Neuronal stem cell (in vitro differentiated cells): ENCODE data around the gene HOXA6.

Experiments
- DNase-seq: peaks from one replicate; pipeline ENCODE4 v3.0.0-alpha.2; 2013; ENCODE audit warnings: low spot score
- H2AFZ ChIP-seq: one replicate; pipeline ENCODE4 v1.6.1; 2013; ENCODE audit warnings: mild to moderate bottlenecking, low read length, inconsistent platforms
- H2AK5ac ChIP-seq: 2 replicates; pipeline ENCODE4 v1.6.1; 2013; ENCODE audit warnings: low read depth, mild to moderate bottlenecking, inconsistent platforms, low read length, moderate library complexity, mixed read lengths
- H2BK120ac ChIP-seq: 2 replicates; pipeline ENCODE4 v1.6.1; 2013; ENCODE audit warnings: low read depth, mild to moderate bottlenecking, inconsistent platforms, low read length, moderate library complexity, mixed read lengths
- H2BK12ac ChIP-seq: one replicate; pipeline ENCODE4 v1.6.1; 2013; ENCODE audit warnings: low read length, inconsistent platforms
- H2BK15ac ChIP-seq: 2 replicates; pipeline ENCODE4 v1.6.1; 2013; ENCODE audit warnings: mild to moderate bottlenecking, low read length, inconsistent platforms, mixed read lengths
- H2BK5ac ChIP-seq: one replicate; pipeline ENCODE4 v1.6.1; 2013; ENCODE audit warnings: inconsistent platforms, mild to moderate bottlenecking, low read length, moderate library complexity
- H3K14ac ChIP-seq: one replicate; pipeline ENCODE4 v1.6.1; 2013; ENCODE audit warnings: low read length, inconsistent platforms
- H3K18ac ChIP-seq: 2 replicates; pipeline ENCODE4 v1.6.1; 2013; ENCODE audit warnings: low read length, inconsistent platforms
- H3K23ac ChIP-seq: 2 replicates; pipeline ENCODE4 v1.6.1; 2013; ENCODE audit warnings: low read depth, mild to moderate bottlenecking, mixed read lengths, low read length, inconsistent platforms; ENCODE audit not compliant: poor library complexity
- H3K27ac ChIP-seq: replicated peaks from 3 replicates; pipeline ENCODE4 v1.5.1; 2013; ENCODE audit warnings: low read length, inconsistent platforms
- H3K27me3 ChIP-seq, 3 experiments: 2 replicates each; pipeline ENCODE4 v1.6.1; 2013; ENCODE audit warnings: low read length in 3 of 3, mild to moderate bottlenecking in 2 of 3, inconsistent platforms in 1 of 3, low read depth in 1 of 3, mixed read lengths in 1 of 3, moderate library complexity in 1 of 3; ENCODE audit not compliant: control insufficient read depth in 3 of 3, insufficient read depth in 3 of 3
- H3K36me3 ChIP-seq, 2 donors: replicated peaks in 1 of 2; 2 replicates each; pipeline ENCODE4 v1.6.1; 2013; ENCODE audit warnings: low read length in 2 of 2; ENCODE audit not compliant: control insufficient read depth in 2 of 2, insufficient read depth in 2 of 2
- H3K4ac ChIP-seq: 2 replicates; pipeline ENCODE4 v1.6.1; 2013; ENCODE audit warnings: inconsistent platforms, mild to moderate bottlenecking, low read length, moderate library complexity
- H3K4me1 ChIP-seq, 2 donors: 1 replicate in 1 of 2; 2 replicates in 1 of 2; pipeline ENCODE4 v1.6.1; 2013; ENCODE audit warnings: low read length in 2 of 2, low read depth in 1 of 2; ENCODE audit not compliant: control insufficient read depth in 2 of 2, insufficient read depth in 1 of 2
- H3K4me2 ChIP-seq: one replicate; pipeline ENCODE4 v1.6.1; 2013; ENCODE audit warnings: mild to moderate bottlenecking, low read length, inconsistent platforms; ENCODE audit not compliant: insufficient read depth, poor library complexity, severe bottlenecking
- H3K4me3 ChIP-seq, 2 donors: 2 replicates each; pipeline ENCODE4 v1.5.1; 2013; ENCODE audit warnings: low read length in 2 of 2, mild to moderate bottlenecking in 2 of 2, inconsistent platforms in 1 of 2, moderate library complexity in 1 of 2
- H3K79me1 ChIP-seq: one replicate; pipeline ENCODE4 v1.6.1; 2013; ENCODE audit warnings: low read depth, mild to moderate bottlenecking, inconsistent platforms, low read length, moderate library complexity
- H3K9ac ChIP-seq: one replicate; pipeline ENCODE4 v1.6.1; 2013; ENCODE audit warnings: mild to moderate bottlenecking, low read depth, low read length, inconsistent platforms; ENCODE audit not compliant: poor library complexity
- H3K9me3 ChIP-seq, 2 donors: replicated peaks in 1 of 2; 2 replicates each; pipeline versions ENCODE3 to v1.6.1; 2013; ENCODE audit warnings: low read length in 2 of 2, mild to moderate bottlenecking in 2 of 2, inconsistent platforms in 1 of 2, low read depth in 1 of 2, mixed read lengths in 1 of 2, moderate library complexity in 1 of 2; ENCODE audit not compliant: control insufficient read depth in 2 of 2, insufficient read depth in 1 of 2
- H4K8ac ChIP-seq: one replicate; pipeline ENCODE4 v1.6.1; 2013; ENCODE audit warnings: low read depth, mild to moderate bottlenecking, inconsistent platforms, low read length, moderate library complexity
- H4K91ac ChIP-seq: one replicate; pipeline ENCODE4 v1.6.1; 2013; ENCODE audit warnings: low read length, low read depth, mild to moderate bottlenecking, inconsistent platforms; ENCODE audit not compliant: poor library complexity
- WGBS, 2 donors: extraction: QIAGEN DNeasy Blood & Tissue Kit; methylation state at CpG; one replicate each; pipeline ENCODE4 v1.1.7; 2013; ENCODE audit warnings: missing lambda C conversion rate in 2 of 2, mixed read lengths in 1 of 2; ENCODE audit not compliant: insufficient read length in 2 of 2, insufficient replicate concordance in 1 of 2; ENCODE audit errors: extremely low coverage in 2 of 2; 5-methylcytosine and 5-hydroxymethylcytosine counted together

Gene HOXA6

GRCh38 chr7:27138985-27139333 is 8.6 kb downstream of the HOXA6 start:
- Histone ChIP-seq H4K91ac (no peak overlapping the region), H3K9me3 (peaks cover 0 to 2% of the 10 kb centered on the region in 2 donors), H2AFZ (peak overlapping the region; percentile 92), H3K18ac (no peak overlapping the region), H2BK12ac (no peak overlapping the region), H2BK5ac (no peak overlapping the region), H3K4me2 (no peak overlapping the region), H3K27me3 (peaks cover 37 to 100% (median 97%) of the 10 kb centered on the region in 3 experiments), H3K79me1 (no peaks in the 10 kb centered on the region), H2AK5ac (no peak overlapping the region), H2BK15ac (no peak overlapping the region), H3K4me1 (no peaks in the 10 kb centered on the region), H3K14ac (no peak overlapping the region), H4K8ac (no peak overlapping the region), H3K36me3 (no peaks in the 10 kb centered on the region), H3K27ac (no peak overlapping the region), H3K4me3 (no peak overlapping the region), H3K9ac (no peak overlapping the region), H2BK120ac (no peak overlapping the region), H3K4ac (no peak overlapping the region), H3K23ac (no peak overlapping the region)
- no peak for DNase-seq
- WGBS, 2 donors = no CpG with 5 or more reads among the region's 11 CpGs

GRCh38 chr7:27138472-27138871 is 9.1 kb downstream of the HOXA6 start:
- H2AK5ac ChIP-seq = no peak overlapping the region
- no peak overlapping the region for H2BK12ac ChIP-seq

DNA sequence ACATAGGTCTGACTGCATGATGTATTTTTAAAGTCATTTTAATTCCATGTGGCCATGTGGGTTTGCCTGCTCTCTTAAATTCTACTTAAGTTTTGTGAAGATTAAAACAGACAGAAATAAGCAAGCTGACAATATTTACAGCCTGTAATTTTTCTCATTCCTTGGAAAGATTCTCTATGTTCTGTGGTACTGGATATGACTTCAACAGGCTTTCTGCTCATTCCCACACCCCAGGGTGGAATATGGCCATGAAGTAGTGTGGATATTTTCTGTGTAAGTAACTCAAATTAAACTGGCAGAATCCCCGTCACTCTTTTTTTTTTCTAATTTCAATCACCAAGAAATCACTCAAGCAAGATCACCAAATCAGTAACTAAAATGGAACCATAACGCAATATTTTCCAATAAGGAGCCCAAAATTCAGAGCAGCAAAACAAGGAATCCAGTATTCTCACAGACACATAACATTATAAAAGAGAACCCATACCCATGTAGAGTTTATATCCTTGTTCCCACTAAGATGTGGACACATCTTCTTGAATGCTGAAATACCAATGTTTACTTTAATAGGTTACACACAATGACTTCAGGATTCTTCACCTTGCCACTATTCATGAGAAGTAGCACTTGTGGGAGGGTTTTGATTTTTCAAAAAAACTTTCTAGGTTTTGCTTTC is 9.8 kb downstream of the HOXA6 start:
- no peak overlapping the region for H2BK12ac ChIP-seq
- no peak overlapping the region for H2BK5ac ChIP-seq
- peaks cover 30 to 100% (median 97%) of the 10 kb centered on the region in 3 experiments for H3K27me3 ChIP-seq
- H3K4me2 ChIP-seq = no peak overlapping the region
- H3K4ac ChIP-seq = no peak overlapping the region
- no peak for DNase-seq
- no peak overlapping the region for H4K91ac ChIP-seq
- WGBS, 2 donors = no CpG with 5 or more reads among the region's 2 CpGs
- H3K9ac ChIP-seq = no peak overlapping the region
- no peaks in the 10 kb centered on the region for H3K79me1 ChIP-seq
- H3K4me3 ChIP-seq = no peak overlapping the region
- no peak overlapping the region for H3K18ac ChIP-seq
- no peaks in the 10 kb centered on the region for H3K36me3 ChIP-seq
- no peak overlapping the region for H3K14ac ChIP-seq
- no peak overlapping the region for H2AFZ ChIP-seq
- no peaks in the 10 kb centered on the region for H3K4me1 ChIP-seq
- no peak overlapping the region for H3K27ac ChIP-seq
- no peak overlapping the region for H2AK5ac ChIP-seq
- no peak overlapping the region for H3K23ac ChIP-seq
- H3K9me3 ChIP-seq = peaks cover 0 to 2% of the 10 kb centered on the region in 2 donors
- H4K8ac ChIP-seq = no peak overlapping the region
- no peak overlapping the region for H2BK120ac ChIP-seq
- H2BK15ac ChIP-seq = no peak overlapping the region

More at GRCh38 chr7:27138472-27138871, 9.1 kb downstream of the HOXA6 start:
- Histone ChIP-seq H3K4ac (no peak overlapping the region), H3K9ac (no peak overlapping the region), H4K8ac (no peak overlapping the region), H3K23ac (no peak overlapping the region), H2BK15ac (no peak overlapping the region), H3K14ac (no peak overlapping the region), H3K4me2 (no peak overlapping the region), H3K27me3 (peaks cover 37 to 100% (median 97%) of the 10 kb centered on the region in 3 experiments), H3K9me3 (peaks cover 0 to 2% of the 10 kb centered on the region in 2 donors), H3K79me1 (no peaks in the 10 kb centered on the region), H3K4me3 (no peak overlapping the region), H2BK120ac (no peak overlapping the region), H3K27ac (no peak overlapping the region), H2BK5ac (no peak overlapping the region), H3K36me3 (no peaks in the 10 kb centered on the region), H3K4me1 (no peaks in the 10 kb centered on the region), H2AFZ (no peak overlapping the region), H3K18ac (no peak overlapping the region), H4K91ac (no peak overlapping the region)
- no peak for DNase-seq
- WGBS, 2 donors = no CpG with 5 or more reads among the region's 1 CpG

- Histone ChIP-seq H4K8ac (no peak overlapping the region), H3K4ac (no peak overlapping the region), H3K27me3 (peaks cover 21 to 100% (median 93%) of the 10 kb centered on the region in 3 experiments), H2BK5ac (no peak overlapping the region), H3K9me3 (peaks cover 0 to 6% of the 10 kb centered on the region in 2 donors), H2BK12ac (no peak overlapping the region), H3K4me2 (no peak overlapping the region), H2BK15ac (no peak overlapping the region), H3K14ac (no peak overlapping the region), H3K4me3 (no peak overlapping the region), H3K9ac (no peak overlapping the region), H3K18ac (no peak overlapping the region), H3K4me1 (peaks cover 0 to 3% of the 10 kb centered on the region in 2 donors), H2AK5ac (no peak overlapping the region), H2BK120ac (no peak overlapping the region), H3K79me1 (no peaks in the 10 kb centered on the region), H3K23ac (no peak overlapping the region), H3K27ac (no peak overlapping the region), H2AFZ (no peak overlapping the region), H3K36me3 (no peaks in the 10 kb centered on the region), H4K91ac (no peak overlapping the region)
- DNase-seq = no peak
- no CpG with 5 or more reads among the region's 2 CpGs for WGBS, 2 donors
Measured at GRCh38 chr7:27134392-27134791, 13.2 kb downstream of the HOXA6 start.
